ENCODE results near the gene NISCH.

DNA sequence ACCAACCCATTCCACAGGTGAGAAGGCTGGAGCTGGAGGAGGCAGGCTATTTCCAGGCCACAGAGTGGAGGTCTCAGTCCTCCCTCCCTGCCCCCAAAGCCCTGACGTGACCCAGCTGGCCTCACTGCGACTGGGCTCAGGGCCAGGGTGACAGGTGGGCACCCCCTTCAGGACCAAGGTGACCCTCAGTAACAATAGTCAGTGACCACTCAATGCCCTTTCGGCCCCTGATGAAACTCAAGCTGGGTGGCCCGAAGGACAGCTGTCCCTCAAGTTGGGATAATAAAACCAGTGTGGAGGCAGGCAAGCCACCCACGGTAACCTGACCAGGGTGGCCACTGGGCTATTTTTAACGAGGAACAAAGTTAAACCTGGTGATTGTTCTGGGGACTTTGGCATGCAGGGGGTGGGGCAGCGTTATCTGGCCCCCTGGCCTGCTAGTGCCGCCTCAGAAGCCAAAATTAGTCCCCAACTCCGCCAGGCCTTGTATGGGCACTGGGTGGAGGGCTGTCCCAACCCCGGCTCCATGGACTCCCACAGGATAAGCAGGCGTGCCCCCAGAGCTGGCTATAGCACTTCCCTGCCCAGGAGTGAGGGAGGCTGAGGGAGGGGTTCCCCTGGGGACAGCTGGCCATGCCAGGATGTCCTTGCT lies 2.7 kb upstream of the NISCH start:
- TF ChIP-seq SP1 (IDR thresholded peaks at IDR 0.05) (no peak), SUZ12 (IDR thresholded peaks at IDR 0.05) (no peak), L3MBTL2 (conservative IDR thresholded peaks at IDR 0.05) (no peak), ZNF384 (IDR thresholded peaks at IDR 0.05) (no peak), FOXA1 (IDR thresholded peaks at IDR 0.05) (no peak), FOXK2 (IDR thresholded peaks at IDR 0.05) (no peak), FOXM1 (IDR thresholded peaks at IDR 0.05; ENCODE audit: borderline replicate concordance) (no peak), HDGF (IDR thresholded peaks at IDR 0.05; ENCODE audit: borderline replicate concordance) (no peak), TARDBP (IDR thresholded peaks at IDR 0.05) (no peak), ELF4 (IDR thresholded peaks at IDR 0.05) (no peak), NFRKB (IDR thresholded peaks at IDR 0.05) (no peak)
- TF ChIP-seq, protein P1, sequence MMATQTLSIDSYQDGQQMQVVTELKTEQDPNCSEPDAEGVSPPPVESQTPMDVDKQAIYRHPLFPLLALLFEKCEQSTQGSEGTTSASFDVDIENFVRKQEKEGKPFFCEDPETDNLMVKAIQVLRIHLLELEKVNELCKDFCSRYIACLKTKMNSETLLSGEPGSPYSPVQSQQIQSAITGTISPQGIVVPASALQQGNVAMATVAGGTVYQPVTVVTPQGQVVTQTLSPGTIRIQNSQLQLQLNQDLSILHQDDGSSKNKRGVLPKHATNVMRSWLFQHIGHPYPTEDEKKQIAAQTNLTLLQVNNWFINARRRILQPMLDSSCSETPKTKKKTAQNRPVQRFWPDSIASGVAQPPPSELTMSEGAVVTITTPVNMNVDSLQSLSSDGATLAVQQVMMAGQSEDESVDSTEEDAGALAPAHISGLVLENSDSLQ (IDR thresholded peaks at IDR 0.05) = no peak

Measured in HEK293T (cell line).